ENCODE measurements around the gene ERC2.
A peak's percentile ranks its signal among the peaks of the same experiment; 100 is the strongest.

The ERC2 gene

GRCh38 chr3:56467108-56467507 lies 1.2 kb downstream of the ERC2 start:
- TF ChIP-seq CTCF (conservative IDR thresholded peaks at IDR 0.05; ENCODE audit: control insufficient read depth, insufficient read depth, low read depth, low read length): no peak
- peak; percentile 43 for DNase-seq (ENCODE audit: low read depth)
- H3K4me3 ChIP-seq (ENCODE audit: control insufficient read depth, low read depth, low read length): no peak overlapping the region

- H3K4me3 ChIP-seq (ENCODE audit: control insufficient read depth, low read depth, low read length): no peak overlapping the region
- DNase-seq (ENCODE audit: low read depth): no peak
- no peak for TF ChIP-seq CTCF (conservative IDR thresholded peaks at IDR 0.05; ENCODE audit: control insufficient read depth, insufficient read depth, low read depth, low read length)
Measured at GRCh38 chr3:56459719-56460118, 8.5 kb downstream of the ERC2 start.

GRCh38 chr3:56459104-56459496 lies 9.2 kb downstream of the ERC2 start:
- no peak for DNase-seq (ENCODE audit: low read depth)
- no peak for TF ChIP-seq CTCF (conservative IDR thresholded peaks at IDR 0.05; ENCODE audit: control insufficient read depth, insufficient read depth, low read depth, low read length)
- H3K4me3 ChIP-seq (ENCODE audit: control insufficient read depth, low read depth, low read length): no peak overlapping the region

- TF ChIP-seq CTCF (conservative IDR thresholded peaks at IDR 0.05; ENCODE audit: control insufficient read depth, insufficient read depth, low read depth, low read length): no peak
- no peak for DNase-seq (ENCODE audit: low read depth)
- no peak overlapping the region for H3K4me3 ChIP-seq (ENCODE audit: control insufficient read depth, low read depth, low read length)
Measured at GRCh38 chr3:56458496-56459103, 9.7 kb downstream of the ERC2 start.

GRCh38 chr3:56456117-56456516 lies 12.2 kb downstream of the ERC2 start:
- DNase-seq (ENCODE audit: low read depth): no peak
- no peak for TF ChIP-seq CTCF (conservative IDR thresholded peaks at IDR 0.05; ENCODE audit: control insufficient read depth, insufficient read depth, low read depth, low read length)
- no peak overlapping the region for H3K4me3 ChIP-seq (ENCODE audit: control insufficient read depth, low read depth, low read length)

- no peak for TF ChIP-seq CTCF (conservative IDR thresholded peaks at IDR 0.05; ENCODE audit: control insufficient read depth, insufficient read depth, low read depth, low read length)
- no peak for DNase-seq (ENCODE audit: low read depth)
- no peak overlapping the region for H3K4me3 ChIP-seq (ENCODE audit: control insufficient read depth, low read depth, low read length)
Measured at GRCh38 chr3:56453011-56453410, 15.3 kb downstream of the ERC2 start.

- DNase-seq (ENCODE audit: low read depth): no peak
- H3K4me3 ChIP-seq (ENCODE audit: control insufficient read depth, low read depth, low read length): no peak overlapping the region
- TF ChIP-seq CTCF (conservative IDR thresholded peaks at IDR 0.05; ENCODE audit: control insufficient read depth, insufficient read depth, low read depth, low read length): no peak
Measured at GRCh38 chr3:56452085-56452484, 16.2 kb downstream of the ERC2 start.

Data from fibroblast of mammary gland (primary cell).